SH-SY5Y (cell line): ENCODE data around the gene XRCC1.

Experiments
- GATA2 ChIP-seq: IDR thresholded peaks from 2 replicates; pipeline ENCODE4 v1.6.1; 2011; ENCODE audit warnings: mild to moderate bottlenecking, low read depth, low read length
- GATA3 ChIP-seq: IDR thresholded peaks from 2 replicates; pipeline ENCODE4 v1.6.1; 2011; ENCODE audit warnings: low read depth, mild to moderate bottlenecking, low read length, moderate library complexity

The XRCC1 gene

DNA sequence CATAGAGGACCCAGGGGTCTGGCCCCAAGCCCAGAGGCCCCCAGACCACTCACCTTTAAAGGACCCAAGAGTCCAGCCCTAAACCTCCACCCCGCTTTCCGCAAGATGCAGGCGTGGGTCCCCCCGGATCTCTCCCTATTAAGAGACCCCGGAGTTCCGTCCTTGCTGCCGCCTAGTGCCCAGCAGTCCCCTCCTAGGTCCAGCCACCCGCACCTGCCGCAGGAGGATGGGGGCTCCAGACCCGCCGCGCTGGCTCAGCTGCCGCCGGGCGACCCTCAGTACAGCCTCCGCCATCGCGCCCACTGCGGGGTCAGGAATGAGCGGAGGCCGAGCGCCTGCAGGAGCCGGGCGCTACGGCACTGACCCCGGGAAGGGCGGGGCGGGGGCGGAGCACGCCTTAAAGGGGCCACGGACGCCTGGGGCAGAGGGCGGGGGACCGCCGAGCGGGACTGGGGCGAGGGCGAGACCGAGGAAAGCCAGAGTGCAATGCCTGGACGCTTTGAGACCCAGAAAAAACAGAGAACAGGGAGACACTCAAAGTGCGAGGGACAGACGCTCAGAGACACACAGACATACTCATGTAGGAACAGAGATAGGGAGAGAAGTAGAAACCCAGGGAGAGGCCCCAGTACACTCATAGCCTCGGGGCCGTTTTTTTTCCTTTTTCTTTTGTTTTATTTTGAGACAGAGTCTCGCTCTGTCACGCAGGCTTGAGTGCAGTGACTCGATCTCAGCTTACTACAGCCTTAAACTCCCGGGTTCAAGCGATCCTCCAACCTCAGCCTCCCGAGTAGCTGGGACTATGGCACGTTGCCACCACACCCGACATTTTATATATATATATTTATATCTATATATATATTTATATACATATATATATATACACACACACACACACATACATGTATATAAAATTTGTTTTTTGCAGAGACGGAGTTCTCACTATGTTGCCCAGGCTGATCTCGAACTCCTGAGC lies 48.2 kb downstream of the XRCC1 start, which contains the start of gene ETHE1:
ETHE1 (minus strand) TSS at position 318 of the 976 bp plus-strand sequence; CDS start at position 294, 24 bp downstream.
- TF ChIP-seq GATA3 (no peak), GATA2 (no peak)

DNA sequence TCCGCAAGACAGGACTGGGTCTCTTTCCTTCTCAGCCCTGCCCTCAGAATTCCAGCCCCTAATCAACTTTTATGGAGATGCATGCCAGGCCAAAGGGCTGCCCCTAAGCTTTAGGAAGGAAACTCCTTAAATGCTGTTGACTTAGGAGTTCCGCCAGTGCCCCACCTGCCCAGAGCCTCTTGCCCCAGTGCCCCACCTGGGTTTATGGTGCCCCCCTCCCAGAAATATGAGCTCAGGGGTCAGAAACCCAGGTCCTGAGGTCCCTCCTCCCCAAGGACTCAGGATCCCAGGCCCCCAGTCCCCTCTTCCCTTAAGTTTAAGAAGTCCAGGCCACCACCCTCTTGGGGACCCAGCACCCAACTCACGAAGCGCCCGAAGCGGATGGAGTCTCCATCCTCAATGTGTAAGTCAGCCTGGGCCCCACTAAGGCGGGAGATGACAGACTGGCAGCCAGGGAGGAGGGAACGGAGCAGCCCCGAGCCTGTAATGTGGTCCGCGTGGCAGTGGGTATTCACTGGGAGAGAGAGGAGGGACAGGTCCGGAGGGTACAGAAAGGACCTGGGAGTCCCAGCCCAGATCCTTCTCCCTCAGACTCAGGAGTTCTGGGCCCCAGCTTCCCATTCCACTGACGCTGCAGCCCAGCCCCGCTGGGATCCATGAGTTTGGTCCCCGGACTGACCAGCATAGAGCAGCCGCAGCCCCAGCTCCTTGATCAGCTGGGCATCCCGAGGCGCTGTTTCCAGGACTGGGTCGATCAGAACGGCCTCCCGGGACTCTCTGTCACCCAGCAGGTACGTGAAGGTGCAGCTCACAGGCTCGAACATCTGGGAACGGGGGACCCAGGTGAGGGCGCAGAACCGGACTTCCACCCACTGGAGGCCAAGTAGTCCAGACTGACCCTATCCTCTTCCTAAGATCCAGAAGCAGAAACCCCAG lies 49.2 kb downstream of the XRCC1 start:
- TF ChIP-seq GATA2 (no peak), GATA3 (no peak)

DNA sequence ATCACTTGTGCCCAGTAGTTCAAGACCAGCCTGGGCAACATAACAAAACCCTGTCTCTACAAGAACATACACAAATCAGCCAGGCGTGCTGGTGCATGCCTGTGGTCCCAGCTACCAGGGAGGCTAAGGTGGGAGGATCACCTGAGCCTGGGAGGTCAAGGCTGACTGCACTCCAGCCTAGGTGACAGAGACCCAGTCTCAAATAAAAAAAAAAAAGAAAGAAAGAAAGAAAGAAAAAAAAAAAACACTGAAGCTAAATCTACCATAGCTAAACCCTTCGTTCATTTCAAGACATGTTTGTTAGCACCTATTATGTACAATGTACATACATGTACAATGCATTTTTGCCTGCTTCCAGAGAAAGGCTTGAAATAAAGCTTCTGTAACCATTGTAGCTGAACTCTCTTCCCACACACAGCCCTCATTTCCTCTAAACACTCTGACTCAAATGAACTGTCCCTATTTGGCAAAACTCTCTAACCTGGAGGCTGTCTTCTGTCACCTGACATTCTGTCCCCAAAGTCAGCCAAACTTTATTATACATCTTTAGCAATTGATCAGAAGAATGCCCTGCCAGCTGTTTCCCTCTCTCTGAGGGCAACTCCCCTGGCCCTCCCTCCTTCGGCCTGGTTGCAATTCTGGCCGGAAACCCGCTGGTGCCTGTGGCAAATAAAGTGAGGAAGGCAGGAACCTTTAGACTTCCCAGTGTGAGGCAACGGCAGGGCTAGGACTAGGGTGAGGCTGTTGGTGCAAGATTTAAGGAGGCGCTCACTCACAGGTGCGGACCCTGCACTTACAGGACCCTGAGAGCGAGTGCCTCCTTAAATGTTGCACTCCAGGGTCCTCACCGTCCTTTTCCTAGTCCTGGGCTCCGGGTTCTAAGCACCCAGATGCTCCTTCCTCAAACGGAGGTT lies 50.1 kb downstream of the XRCC1 start:
- TF ChIP-seq GATA3 (no peak), GATA2 (no peak)

DNA sequence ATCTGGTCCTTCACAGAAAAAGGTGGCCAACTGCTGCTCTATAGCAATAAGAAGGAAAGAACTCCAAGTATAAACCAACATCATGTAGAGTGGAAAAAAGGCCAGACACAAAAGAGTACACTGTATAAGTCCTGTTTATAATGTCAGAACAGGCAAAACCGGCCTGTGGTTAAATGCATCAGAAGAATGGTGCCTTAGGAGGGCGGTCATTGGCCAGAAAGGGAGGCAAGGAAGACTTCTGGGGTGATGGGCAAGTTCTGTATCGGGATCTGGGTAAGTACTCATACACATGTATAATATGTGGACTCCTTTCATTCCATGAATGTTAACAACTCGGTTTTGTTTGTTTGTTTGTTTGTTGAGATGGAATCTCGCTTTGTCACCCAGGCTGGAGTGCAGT lies 52.4 kb downstream of the XRCC1 start:
- TF ChIP-seq GATA2 = no peak

DNA sequence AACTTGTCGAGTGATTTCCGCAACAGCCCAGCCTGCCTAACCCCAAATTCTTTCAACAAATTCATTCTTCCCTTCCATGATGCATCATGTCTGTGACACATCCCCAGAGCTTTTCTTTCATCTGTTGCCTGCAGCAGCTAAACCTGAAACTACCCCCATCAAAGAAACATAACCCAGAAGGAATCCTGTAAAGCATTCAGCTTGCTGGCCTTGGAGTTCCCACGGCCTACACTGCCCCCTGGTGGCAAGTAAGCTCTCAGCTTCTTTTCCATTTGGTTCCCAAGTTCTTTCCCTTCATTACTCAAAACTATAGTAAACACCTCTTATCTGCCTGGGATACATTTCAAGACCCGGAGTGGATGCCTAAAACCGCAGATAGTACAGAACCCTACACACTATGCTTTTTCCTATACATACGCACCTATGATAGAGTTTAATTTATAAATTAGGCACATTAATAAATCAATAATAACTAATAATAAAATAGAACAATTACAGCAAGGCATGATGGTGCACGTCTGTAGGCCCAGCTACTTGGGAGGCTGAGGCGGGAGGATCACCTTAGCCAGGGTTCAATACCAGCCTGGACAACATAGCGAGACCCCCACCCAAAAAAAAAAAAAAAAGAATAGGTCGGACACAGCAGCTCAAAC lies 55.8 kb downstream of the XRCC1 start:
- TF ChIP-seq GATA2 (no peak), GATA3 (no peak)

DNA sequence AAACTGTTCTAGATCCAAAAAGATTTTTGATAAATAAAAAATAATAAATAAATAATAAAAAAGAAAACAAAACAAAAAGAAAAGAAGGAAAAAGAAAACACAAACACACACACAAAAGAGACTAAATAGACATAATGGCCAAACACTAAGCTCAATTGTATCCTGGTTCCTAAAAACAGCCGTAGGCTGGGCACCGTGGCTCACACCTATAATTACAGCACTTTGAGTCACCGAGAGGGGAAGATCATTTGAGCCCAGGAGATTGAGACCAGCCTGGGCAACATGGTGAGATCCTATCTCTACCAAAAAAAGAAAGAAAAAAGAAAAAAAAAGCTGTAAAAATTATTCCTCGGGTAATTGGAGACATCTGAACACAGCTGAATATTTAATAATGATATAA lies 57.3 kb downstream of the XRCC1 start:
- no peak for TF ChIP-seq GATA2
- TF ChIP-seq GATA3 = no peak

DNA sequence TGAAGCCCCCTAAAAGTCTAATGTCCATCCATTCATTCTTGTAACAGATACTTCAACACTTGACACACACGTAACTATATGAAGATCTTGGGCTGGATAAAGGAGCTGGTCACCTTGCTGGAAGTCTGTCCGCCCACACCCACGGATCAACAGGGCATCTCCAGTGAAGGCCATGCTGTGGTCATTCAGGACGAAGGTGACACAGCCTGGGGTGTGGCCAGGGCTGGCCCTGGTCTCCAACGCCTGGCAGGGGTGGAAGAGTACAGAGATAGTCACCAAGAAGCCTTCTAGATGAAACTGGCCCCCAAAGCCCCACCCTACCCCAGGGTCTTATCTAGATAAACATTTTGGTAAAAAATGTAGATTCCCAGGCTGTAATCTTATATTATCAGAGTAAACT lies 64.0 kb downstream of the XRCC1 start:
- TF ChIP-seq GATA2 (no peak), GATA3 (no peak)

DNA sequence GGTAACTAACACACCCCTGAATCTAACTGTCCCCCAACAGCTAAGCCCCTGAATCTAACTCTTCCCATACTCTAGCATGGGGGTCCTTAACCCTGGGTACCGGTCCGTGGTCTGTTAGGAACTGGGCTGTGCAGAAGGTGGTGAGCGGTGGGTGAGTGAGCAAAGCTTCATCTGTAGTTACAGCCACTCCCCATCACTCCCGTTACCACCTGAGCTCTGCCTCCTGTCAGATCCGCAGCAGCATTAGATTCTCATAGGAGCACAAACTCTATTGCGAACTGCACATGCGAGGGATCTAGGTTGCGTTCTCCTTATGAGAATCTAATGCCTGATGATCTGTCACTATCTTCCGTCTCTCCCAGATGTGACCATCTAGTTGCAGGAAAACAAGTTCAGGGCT lies 64.6 kb downstream of the XRCC1 start:
- TF ChIP-seq GATA3 (no peak), GATA2 (no peak)

DNA sequence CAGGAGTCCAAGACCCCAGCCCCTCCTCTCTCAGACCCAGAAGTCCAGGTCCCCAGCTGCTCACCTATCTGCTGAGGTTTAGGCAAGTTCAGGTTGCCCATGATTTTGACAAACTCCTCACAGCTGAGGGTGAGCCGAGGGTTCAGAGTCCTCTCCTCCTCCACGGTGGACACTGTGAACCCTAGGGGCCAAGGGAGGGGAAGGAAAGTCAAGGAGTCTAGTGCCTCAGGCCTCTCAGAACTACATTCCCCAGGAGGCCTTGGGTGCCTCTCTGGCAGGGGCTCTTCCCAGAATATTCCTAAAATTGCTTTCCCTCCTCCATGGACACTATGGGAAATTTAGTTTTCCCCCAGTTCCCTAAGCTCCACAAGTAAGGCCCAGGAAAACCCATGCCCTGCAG lies 67.4 kb downstream of the XRCC1 start:
- TF ChIP-seq GATA3 (no peak), GATA2 (no peak)

DNA sequence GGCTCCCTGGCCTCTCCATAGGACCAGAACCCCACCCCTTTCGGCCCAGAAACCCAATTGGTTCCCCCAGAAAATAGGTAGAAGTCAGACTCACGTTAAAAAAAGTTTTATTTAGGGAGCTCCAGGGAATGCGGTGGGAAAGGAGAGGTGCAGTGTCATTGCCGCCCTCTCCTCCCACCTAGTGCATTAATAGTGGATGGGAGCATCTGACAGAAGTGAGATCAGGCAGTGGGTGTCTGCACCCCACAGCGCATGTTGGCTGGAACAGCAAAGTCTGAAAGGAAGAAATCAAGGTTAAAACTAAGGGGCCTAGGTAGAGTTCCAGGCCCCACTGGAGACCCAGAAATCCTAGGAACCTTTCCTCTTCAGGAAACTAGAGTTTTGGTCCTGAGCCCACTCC lies 68.7 kb downstream of the XRCC1 start:
- TF ChIP-seq GATA3 = no peak
- no peak for TF ChIP-seq GATA2

DNA sequence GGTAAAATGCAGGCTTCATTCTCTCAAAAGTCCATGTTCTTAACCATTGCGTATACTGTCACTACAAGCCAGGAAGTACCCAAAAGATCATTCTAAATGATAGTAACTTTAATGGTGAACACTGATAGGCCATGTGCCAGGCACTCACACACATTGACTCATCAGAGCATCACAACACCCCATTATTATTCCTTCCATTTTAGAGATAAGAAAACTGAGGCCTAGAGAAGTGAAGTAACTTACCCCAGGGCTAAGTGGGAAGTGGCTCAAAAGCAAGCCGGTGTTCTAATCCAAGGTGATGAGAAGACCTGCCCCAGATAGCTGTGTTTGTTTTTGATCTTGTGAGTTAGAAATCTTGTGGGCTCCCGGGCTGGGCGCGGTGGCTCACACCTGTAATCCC lies 69.4 kb downstream of the XRCC1 start:
- no peak for TF ChIP-seq GATA3

DNA sequence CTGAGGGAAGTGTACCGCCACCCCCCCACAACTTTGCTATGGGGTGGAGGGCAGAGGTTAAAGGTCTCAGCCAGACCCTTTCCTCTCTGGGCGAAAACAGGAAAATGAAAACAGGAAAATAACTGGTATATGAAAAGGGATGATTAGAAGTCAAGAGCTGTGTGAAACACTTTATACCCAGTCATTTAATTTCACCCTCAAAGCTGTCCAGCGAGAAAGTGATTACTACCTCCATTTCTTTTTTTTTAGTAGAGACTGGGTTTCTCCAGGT lies 70.2 kb downstream of the XRCC1 start:
- no peak for TF ChIP-seq GATA2
- TF ChIP-seq GATA3 = no peak

DNA sequence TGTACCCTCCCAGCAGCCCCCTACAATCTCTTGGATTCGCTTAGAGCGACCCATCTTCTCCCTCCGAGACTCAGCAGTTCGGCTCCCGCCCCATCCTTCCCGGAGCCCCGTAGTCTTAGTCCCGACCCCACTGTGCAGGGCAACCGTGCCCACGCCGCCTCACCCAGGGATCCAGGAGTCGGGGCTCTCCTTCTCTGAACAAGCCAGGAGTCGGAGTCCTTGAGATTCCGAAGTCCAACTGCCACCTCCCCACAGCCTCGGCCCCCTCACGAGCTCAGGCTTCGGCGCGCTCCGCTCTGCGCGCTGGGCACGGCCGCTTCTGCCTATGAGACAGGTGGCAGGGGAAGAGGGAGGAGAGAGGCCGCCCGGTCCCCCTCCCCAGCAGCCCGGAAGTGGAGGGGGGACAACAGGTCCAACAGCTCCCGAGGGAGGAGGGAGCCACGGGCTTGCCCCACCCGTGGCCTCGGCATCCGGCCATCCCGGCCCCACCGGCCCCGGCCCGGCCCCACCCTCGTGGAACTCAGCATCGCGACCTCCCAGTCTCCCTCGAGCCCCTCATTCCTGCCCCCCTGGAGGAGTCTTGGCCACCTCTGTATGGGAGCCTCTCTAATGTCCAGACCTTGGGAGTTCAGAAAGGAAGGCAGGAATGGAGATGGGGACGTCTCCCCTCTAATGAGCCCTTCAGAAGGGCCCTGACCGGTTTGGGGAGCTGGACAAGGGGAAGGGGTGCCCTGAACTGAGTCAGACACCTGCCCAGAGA lies 70.7 kb downstream of the XRCC1 start, which contains the start of gene PHLDB3:
PHLDB3 (minus strand) TSS at position 321 of the 760 bp plus-strand sequence. CDS start 628 bp downstream, outside the sequence.
- TF ChIP-seq GATA3 = no peak
- no peak for TF ChIP-seq GATA2
